ENCODE results near the gene MMP25.
A peak's percentile ranks its signal among the peaks of the same experiment; 100 is the strongest.

MMP25 gene
- long read RNA-seq, donor 1, result 0 reads
- long read RNA-seq, donor 2, result 0 reads
- long read RNA-seq, donor 3, result 0 reads
- long read RNA-seq, donor 4, result 0 reads
- long read RNA-seq, donor 5, result 0 reads
- long read RNA-seq, donor 6, result 0 reads
- long read RNA-seq, donor 7, result 0 reads
- long read RNA-seq, donor 8, result 0 reads

DNA sequence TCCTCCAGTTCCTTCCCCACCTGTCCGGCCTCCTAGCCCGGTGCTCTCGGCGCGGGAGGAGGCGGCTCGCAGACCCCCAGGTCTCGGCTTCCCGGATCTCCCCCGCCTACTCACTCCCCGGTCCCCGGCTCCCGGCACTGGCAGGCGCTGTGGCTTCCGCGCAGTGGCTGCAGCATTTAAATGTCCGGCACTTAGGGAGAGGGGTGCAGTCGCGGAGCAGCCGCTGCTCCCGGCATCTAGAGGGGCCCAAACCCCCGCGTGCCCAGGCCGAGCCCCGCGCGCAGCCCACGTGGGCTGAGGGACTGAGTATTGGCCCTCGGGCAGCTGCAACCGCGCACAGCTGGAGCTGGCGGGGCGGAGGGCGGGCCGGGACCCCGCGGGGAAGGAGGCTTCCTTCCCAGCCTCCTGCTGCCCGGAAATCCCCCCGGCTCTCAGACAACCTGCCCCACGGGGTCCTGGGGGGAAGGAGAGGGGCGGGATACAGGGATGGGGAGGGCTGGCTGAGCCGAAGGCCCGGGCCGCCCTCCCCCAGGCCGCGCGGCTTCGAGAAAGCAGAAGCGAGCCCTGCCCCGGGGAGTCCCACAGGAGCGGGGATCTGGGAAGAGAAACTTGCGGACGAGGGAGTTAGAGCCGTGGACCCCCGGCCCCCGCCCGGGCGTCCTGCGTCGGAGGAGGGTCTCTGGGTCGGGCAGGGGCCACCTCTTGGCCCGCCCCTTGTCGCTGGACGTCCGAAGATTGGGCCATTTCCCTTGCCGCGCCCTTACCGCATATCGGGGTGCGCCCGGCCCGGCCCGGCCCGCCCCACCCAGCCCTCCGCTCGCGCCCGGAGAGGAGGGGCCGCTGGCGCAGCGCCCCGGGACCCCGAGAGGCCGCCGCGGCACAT lies at the start of gene MMP25:
TSS of gene MMP25 (plus strand) at position 804 of the 883 bp plus-strand sequence. CDS start 357 bp downstream, outside the sequence.
- peak; percentile 63 for DNase-seq

DNA sequence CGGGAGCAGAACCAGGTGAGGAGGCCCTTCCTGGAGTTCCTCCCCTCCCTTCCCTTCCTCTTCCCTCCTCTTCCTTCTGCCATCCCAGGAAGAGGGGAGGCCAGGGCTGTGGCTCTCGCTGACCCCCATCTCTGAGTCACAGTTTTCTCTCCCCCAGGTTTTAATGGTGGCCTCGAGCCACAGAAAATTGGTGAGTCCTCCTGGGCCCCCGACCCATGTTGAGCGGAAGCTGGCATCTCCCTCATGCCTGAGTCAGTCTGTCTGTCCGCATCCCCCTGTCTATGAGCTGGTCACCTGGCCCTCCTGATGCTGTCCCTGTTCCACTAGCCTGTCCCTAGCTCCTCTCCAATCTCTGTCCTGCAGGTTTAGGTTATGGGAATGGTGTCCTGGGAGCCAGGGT lies 46.4 kb upstream of the MMP25 start:
- no peak for DNase-seq

- no peak for DNase-seq
These were observed 45.8 kb upstream of the MMP25 start for GRCh38 chr16:3000540-3000939.

DNA sequence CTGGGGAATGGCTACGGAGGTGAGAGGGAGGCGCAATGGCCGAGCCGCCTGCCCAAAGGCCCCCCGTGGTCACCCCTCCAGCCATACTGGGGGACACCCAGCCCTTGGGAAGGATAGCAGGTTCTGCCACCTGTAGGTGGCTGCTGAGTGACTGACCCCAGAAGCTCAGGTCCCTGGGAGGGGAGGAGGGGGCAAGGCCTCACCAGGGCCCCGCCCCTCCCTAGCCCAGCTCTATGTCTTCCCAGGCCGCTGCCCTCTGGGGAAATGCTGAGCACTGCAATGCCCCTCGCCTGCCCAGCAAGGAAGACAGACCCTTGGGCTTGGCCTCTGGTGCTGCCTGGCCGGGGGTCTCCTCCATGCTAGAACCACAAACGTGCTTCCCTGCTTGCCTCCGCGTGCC lies 45.0 kb upstream of the MMP25 start:
- no peak for DNase-seq

- peak; percentile 83 for DNase-seq
These were observed 42.6 kb upstream of the MMP25 start for GRCh38 chr16:3003582-3004270.

- DNase-seq, result no peak
These were observed 42.0 kb upstream of the MMP25 start for GRCh38 chr16:3004319-3004718.

- DNase-seq, result no peak
These were observed 41.5 kb upstream of the MMP25 start for GRCh38 chr16:3004781-3005284.

- DNase-seq, result no peak
These were observed 39.1 kb upstream of the MMP25 start for GRCh38 chr16:3007059-3007956.

DNA sequence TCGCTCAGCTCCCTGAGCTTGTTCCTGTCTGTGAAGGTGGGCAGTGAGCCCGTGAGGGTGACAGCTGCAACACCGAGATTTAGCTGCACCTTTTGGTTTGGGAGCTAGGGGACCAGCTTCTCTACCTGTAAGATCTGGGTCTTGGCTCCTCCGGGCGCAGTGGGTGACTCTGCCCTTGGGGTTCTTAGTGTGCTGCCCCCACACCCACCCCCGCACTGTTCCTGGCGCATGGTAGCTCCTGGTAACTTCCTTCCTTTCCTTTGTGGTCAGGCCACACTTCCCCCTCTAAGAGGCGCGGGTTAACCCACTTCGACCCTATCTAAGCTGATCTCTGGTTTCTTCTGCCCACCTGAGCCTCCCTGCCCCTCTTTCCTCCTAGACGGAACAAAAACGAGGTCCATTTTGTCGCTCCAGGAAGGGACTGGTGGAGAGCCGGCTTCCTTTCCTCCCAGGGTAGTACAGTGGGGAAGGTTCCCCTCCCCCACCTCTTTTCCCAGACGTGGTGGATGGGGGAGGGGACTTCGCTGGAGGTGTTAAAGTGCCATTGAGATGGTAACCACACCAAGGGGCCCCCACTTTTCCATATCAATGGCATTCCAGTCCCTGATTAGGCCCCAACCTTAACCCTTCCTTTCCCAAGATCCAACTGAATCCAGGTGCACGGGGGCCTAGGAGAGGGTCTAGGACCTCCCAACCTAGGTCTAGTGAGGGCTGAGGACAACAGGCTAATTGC lies 38.2 kb upstream of the MMP25 start:
- no peak for DNase-seq

DNA sequence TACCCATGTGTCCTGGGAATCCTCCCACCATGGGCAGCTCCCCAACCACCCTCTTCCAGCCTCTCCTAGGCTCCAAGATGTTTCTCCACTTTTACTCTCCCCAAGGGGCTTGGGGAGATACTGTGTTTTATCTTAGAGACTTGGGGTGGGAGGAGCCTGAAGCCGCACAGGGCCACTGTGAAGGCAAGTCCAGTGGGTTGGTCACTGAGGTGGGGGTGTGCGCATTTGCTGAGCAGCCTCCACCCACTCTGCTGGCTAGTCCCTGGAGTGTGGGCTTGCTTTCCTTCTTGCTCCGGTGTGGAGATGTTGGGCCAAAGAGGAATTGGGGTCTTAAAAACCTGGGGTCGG lies 37.7 kb upstream of the MMP25 start:
- no peak for DNase-seq

DNA sequence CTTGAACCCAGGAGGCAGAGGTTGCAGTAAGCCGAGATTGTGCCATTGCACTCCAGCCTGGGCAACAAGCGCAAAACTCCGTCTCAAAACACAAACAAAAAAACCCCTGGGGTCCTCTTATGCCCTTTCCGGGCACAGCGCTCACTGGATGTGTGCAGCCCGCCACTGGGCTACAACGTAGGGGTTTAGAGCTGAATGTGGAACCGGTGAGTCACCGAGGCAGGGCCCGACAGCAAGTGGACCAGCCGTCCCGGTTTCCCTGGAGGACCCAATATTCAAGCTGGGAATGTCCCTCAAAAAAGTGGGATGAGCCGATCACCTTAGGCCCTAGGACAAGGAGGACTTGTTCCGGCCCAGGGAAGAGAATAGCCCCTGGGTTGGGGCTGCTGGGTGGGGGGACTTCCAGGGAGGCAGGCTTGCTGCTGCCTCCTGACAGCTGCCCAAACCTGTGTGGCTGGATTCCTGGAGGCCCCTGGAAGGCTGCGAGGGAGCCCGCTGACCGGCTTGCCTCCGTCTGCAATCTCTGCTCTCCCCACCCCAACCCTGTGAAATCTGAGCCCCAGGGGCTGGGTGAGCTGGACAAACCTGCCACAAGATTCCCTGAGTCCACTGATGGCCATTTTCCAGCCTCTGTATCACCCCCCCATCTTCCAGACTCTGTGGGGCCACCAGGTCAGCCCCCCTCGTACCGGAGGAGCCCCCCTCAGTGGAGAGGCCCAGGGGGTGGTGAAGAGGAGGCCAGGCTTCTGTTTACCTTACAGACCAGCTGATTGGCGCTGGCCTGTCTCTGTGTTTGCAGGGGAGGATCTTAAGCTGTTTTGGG lies 36.6 kb upstream of the MMP25 start:
- DNase-seq, result peak; percentile 75

GRCh38 chr16:3010510-3010909 lies 35.9 kb upstream of the MMP25 start:
- no peak for DNase-seq

- no peak for DNase-seq
These were observed 34.1 kb upstream of the MMP25 start for GRCh38 chr16:3012246-3012645.

GRCh38 chr16:3012828-3013420 lies 33.4 kb upstream of the MMP25 start, which contains the start of gene CLDN9:
Gene CLDN9 (plus strand): TSS chr16:3012923. CDS start chr16:3013363, 440 bp downstream.
- peak; percentile 53 for DNase-seq

- DNase-seq, result no peak
These were observed 32.8 kb upstream of the MMP25 start for GRCh38 chr16:3013491-3013951.

GRCh38 chr16:3013998-3014690 lies 32.2 kb upstream of the MMP25 start:
- DNase-seq, result no peak

GRCh38 chr16:3014971-3015370 lies 31.4 kb upstream of the MMP25 start:
- no peak for DNase-seq

DNA sequence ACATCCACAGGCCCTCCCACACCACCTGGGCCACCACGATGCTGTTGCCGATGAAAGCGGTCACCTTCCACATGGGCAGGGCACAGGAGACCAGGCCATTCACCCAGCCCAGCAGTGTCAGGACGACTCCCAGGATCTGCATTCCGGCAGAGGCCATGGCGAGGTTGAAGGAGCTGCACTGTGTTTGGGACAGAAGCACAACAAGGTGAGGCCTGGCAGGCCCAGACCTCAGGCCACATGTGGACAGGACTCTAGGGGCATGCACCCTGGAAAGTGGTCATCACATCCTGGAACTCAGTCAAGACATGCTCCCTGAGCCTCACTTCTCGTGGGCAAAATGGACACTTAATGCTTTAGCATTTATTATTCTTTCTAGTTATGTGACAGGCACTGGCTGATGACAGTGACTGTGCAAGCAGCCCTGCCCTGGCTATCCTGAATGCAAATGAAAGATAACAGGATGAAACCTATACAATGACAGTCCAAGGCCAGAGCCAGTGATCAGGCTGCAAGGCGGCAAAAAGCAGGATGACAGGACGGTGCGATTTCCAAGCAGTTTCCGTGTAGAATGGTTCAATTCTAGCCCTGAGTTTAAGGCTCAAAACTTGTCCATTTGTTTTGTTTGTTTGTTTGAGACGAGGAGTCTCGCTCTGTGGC lies 30.4 kb upstream of the MMP25 start:
- no peak for DNase-seq

- DNase-seq, result no peak
These were observed 29.0 kb upstream of the MMP25 start for GRCh38 chr16:3017344-3017743.
